Body of pancreas (tissue), 4 donors: ENCODE measurements around the gene SSMEM1.

Experiments used
- POLR2A ChIP-seq, 3 donors: fragments of 450-650 bp; IDR thresholded peaks; one replicate each; pipeline ENCODE4 v1.6.1; 2016; ENCODE audit warnings: antibody characterized with exemption in 3 of 3, mild to moderate bottlenecking in 2 of 3
- TF ChIP-seq, protein P1 (sequence below), 7 experiments: fragments of 450-650 bp in 4 of 7; fragments of 200-600 bp in 3 of 7; sonication (generic) in 3 of 7; IDR thresholded peaks; one replicate each; pipeline ENCODE4 v1.5.1; 2016 to 2019; ENCODE audit warnings: antibody characterized with exemption in 7 of 7

DNA sequence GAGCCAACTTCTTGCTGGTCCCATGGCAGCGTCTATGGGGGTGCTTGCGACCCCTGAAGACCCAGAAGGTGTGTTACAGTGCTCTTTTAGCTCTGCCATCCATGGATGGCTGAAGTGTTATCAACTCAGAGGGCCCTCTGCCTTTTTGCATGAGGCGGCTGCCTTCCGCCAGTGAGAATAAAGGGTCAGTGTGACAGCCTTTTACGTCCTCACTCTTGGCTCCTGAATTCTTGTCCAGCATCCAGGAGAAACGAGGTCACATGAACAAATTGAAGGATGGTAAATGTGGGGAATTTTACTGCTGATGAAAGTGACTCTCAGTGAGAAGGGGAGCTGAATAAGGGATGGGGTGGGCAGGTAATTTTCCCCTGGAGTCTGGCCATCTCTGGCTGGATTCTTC, 24.1 kb downstream of the SSMEM1 start:
- no peak for TF ChIP-seq POLR2A (IDR thresholded peaks at IDR 0.05)
- TF ChIP-seq, protein P1, sequence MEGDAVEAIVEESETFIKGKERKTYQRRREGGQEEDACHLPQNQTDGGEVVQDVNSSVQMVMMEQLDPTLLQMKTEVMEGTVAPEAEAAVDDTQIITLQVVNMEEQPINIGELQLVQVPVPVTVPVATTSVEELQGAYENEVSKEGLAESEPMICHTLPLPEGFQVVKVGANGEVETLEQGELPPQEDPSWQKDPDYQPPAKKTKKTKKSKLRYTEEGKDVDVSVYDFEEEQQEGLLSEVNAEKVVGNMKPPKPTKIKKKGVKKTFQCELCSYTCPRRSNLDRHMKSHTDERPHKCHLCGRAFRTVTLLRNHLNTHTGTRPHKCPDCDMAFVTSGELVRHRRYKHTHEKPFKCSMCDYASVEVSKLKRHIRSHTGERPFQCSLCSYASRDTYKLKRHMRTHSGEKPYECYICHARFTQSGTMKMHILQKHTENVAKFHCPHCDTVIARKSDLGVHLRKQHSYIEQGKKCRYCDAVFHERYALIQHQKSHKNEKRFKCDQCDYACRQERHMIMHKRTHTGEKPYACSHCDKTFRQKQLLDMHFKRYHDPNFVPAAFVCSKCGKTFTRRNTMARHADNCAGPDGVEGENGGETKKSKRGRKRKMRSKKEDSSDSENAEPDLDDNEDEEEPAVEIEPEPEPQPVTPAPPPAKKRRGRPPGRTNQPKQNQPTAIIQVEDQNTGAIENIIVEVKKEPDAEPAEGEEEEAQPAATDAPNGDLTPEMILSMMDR (IDR thresholded peaks at IDR 0.05), result no peak
